ENCODE data around the gene ECEL1.
"Not testable (repeated sequence)": the region's sequence is repeated elsewhere in the genome, so short reads cannot be mapped to it uniquely, and the experiment has no call there.

The ECEL1 gene, protein sequence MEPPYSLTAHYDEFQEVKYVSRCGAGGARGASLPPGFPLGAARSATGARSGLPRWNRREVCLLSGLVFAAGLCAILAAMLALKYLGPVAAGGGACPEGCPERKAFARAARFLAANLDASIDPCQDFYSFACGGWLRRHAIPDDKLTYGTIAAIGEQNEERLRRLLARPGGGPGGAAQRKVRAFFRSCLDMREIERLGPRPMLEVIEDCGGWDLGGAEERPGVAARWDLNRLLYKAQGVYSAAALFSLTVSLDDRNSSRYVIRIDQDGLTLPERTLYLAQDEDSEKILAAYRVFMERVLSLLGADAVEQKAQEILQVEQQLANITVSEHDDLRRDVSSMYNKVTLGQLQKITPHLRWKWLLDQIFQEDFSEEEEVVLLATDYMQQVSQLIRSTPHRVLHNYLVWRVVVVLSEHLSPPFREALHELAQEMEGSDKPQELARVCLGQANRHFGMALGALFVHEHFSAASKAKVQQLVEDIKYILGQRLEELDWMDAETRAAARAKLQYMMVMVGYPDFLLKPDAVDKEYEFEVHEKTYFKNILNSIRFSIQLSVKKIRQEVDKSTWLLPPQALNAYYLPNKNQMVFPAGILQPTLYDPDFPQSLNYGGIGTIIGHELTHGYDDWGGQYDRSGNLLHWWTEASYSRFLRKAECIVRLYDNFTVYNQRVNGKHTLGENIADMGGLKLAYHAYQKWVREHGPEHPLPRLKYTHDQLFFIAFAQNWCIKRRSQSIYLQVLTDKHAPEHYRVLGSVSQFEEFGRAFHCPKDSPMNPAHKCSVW

DNA sequence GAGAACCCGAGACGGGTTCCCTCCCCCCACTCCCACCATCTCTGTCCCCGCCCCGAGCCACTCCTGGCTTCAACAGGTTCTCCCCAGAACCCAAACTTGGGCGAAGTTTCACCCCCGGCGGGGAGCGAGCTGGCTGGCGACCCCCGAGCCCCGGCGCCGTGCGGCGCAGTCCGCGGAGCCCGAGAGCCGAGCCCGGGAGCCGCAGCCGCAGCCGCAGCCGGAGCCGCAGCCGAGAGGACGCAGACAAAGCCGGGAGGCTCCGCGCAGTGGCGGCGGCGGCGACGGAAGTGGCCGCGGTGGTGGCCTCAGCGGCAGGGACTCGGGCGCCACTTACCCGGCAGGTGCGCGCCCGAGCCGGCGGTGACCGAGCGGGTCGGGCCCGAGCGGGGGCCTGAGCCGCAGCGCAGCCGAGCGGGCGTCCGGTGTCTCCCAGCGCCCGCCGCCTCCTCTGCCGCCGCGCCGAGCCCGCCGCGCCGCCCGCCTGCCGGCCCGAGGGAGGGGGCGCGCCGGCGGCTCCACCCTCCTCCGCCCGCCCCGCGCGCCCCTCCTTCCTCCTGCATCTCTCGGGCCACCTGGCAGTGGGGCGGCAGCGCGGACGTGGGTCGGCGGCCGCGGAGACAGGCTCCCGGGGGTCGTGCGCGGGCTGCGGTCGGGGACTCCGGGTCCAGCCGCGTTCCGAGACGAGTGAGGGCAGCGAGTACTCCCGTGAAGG is at the start of gene ECEL1:
Gene ECEL1 (minus strand): TSS at position 450 of the 712 bp plus-strand sequence. CDS start 1,181 bp downstream, outside the sequence.
- no peak for DNase-seq (ENCODE audit: low read depth)
- TF ChIP-seq, protein P1, sequence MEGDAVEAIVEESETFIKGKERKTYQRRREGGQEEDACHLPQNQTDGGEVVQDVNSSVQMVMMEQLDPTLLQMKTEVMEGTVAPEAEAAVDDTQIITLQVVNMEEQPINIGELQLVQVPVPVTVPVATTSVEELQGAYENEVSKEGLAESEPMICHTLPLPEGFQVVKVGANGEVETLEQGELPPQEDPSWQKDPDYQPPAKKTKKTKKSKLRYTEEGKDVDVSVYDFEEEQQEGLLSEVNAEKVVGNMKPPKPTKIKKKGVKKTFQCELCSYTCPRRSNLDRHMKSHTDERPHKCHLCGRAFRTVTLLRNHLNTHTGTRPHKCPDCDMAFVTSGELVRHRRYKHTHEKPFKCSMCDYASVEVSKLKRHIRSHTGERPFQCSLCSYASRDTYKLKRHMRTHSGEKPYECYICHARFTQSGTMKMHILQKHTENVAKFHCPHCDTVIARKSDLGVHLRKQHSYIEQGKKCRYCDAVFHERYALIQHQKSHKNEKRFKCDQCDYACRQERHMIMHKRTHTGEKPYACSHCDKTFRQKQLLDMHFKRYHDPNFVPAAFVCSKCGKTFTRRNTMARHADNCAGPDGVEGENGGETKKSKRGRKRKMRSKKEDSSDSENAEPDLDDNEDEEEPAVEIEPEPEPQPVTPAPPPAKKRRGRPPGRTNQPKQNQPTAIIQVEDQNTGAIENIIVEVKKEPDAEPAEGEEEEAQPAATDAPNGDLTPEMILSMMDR (IDR thresholded peaks at IDR 0.05; ENCODE audit: low read length, missing control alignments): no peak
- H3K4me3 ChIP-seq (replicated peaks; ENCODE audit: low read depth, low read length): no peak within 1 kb of the TSS

DNA sequence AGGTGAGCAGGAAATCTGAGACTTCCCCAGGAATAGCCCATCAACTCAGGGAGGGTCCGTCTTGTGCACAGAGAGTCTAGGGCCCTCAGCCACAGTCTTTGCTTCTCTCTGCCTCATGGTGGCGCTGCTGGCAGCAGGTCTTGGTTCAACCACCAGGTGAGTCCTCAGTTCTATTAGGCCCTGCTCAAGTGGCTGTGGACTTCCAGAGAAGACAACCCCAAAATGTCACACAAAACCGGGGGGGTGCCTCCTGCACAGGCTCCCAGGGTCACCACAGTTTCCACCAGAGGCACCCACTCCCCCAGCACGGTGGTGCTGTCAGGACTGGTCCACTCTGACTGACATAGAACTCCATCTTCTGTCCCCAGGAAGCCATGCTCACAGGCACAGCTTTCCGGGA is 49.4 kb upstream of the ECEL1 start:
- no peak for DNase-seq (ENCODE audit: low read depth)
- H3K4me3 ChIP-seq (replicated peaks; ENCODE audit: low read depth, low read length): no peak overlapping the region
- TF ChIP-seq, protein P1 (IDR thresholded peaks at IDR 0.05; ENCODE audit: low read length, missing control alignments): peak; percentile 30

DNA sequence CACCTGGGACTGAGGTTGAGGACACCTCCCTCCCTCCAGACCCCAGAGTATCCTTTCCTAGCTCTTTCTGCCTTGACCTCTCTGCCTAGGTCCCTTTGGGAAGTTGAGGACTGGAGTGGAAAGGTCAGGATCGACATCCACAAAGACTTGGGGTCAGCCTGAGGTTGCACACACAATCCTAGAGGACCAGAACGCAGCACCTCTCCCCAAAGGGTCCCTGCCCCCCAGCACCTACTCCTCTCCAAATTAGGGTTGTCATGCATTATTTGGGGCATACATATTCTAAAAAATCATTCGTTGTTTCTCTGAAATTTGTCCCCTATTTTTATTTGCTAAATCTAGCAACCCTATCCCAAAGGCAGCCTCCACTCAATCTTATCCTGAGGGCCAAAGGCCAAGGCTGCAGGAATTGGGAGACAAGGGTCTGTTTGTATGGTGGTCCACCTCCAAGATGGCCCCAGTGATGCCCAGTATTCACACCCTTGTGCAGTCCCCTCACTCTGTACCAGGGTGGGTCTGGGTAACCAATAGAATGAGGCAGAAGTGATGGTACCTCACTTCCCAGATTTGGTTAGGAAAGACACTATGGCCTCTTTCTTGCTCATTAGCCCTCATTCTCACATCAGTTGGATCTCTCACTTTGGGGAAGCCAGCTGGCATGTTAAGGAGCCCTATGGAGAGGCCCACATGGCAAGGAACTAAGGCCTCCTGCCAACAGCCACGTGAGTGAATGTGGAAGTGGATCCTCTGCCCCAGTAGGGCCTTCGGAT is 48.3 kb upstream of the ECEL1 start:
- DNase-seq (ENCODE audit: low read depth): no peak
- TF ChIP-seq, protein P1 (IDR thresholded peaks at IDR 0.05; ENCODE audit: low read length, missing control alignments): no peak
- no peak overlapping the region for H3K4me3 ChIP-seq (replicated peaks; ENCODE audit: low read depth, low read length)

DNA sequence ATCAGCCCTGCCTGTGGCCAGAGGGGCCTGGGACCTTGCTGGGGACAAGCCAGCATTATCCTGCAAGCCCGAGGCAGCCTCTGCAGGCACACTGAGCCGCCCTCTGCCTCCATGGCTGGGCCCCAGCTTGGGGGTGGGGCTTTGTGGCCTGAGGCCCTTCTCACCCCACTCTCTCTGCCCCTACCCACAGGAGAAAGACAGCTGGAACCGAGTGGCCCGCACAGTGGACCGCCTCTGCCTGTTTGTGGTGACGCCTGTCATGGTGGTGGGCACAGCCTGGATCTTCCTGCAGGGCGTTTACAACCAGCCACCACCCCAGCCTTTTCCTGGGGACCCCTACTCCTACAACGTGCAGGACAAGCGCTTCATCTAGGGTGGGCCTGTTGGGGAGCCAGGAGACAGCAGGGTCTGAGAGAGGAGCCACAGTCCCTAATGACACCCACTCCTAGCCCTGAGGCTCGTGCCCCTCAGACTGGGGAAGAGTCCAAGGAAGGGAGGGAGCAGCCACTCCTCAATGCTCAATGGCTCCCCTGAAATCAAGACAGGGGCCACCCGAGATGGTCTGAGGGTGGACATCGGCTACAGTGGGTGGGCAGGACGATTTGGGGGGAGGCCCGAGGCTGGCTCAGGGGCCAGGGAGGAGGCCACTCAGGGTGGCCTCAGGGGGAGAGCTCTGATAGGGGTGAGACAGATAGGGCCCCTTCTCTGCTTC is 47.5 kb upstream of the ECEL1 start:
- no peak overlapping the region for H3K4me3 ChIP-seq (replicated peaks; ENCODE audit: low read depth, low read length)
- DNase-seq (ENCODE audit: low read depth): no peak
- TF ChIP-seq, protein P1 (IDR thresholded peaks at IDR 0.05; ENCODE audit: low read length, missing control alignments): no peak

DNA sequence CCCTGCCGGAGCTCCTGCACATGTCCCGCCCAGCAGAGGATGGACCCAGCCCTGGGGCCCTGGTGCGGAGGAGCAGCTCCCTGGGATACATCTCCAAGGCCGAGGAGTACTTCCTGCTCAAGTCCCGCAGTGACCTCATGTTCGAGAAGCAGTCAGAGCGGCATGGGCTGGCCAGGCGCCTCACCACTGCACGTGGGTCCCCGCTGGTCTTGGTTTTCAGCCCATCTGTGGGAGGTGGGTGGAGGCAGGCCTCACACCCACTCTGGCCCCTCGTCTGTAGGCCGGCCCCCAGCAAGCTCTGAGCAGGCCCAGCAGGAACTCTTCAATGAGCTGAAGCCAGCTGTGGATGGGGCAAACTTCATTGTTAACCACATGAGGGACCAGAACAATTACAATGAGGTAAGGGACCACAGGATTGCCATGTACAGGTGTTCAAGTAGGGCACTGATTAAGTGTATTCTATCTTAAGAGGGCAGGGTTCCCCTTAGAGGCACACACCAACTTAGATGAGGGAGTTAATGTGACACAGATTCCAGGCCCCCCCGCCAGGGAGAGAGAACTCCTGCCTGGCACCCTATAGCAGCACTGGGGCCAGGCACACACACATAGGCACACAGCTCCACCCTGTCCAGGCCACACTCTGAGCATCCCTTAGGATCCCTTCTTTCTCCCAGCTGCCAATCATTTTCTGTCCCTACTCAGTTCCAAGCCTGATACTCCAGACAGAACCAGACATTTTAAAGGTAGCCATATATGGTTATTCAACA is 46.5 kb upstream of the ECEL1 start:
- TF ChIP-seq, protein P1 (IDR thresholded peaks at IDR 0.05; ENCODE audit: low read length, missing control alignments): no peak
- H3K4me3 ChIP-seq (replicated peaks; ENCODE audit: low read depth, low read length): no peak overlapping the region
- DNase-seq (ENCODE audit: low read depth): peak; percentile 47

DNA sequence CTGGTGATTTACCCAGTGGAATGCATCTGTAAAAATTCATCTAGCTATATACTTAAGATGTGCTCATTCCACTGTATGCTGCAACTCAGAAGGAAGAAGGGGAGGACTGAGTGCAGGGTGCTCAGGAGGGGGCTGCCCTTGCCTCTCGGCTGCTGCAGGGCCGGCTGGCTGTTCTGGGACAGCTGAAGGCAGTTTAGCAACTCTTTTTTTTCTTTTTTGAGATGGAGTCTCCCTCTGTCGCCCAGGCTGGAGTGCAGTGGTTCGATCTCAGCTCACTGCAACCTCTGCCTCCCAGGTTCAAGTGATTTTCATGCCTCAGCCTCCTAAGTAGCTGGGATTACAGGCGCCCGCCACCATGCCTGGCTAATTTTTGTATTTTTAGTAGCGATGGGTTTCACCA is 45.2 kb upstream of the ECEL1 start:
- not testable (repeated sequence) for H3K4me3 ChIP-seq (replicated peaks; ENCODE audit: low read depth, low read length); DNase-seq (ENCODE audit: low read depth)
